Measurements from ENCODE around the gene TRDN. TPM values are rescaled to one million over a fixed set of nuclear protein-coding genes. Genes with fewer than 3 reads are reported as not detected.

TRDN gene
- total and polyA plus RNA-seq, 3 donors from 2014 or later, result 2.8 to 3.7 (median 3.2) TPM

DNA sequence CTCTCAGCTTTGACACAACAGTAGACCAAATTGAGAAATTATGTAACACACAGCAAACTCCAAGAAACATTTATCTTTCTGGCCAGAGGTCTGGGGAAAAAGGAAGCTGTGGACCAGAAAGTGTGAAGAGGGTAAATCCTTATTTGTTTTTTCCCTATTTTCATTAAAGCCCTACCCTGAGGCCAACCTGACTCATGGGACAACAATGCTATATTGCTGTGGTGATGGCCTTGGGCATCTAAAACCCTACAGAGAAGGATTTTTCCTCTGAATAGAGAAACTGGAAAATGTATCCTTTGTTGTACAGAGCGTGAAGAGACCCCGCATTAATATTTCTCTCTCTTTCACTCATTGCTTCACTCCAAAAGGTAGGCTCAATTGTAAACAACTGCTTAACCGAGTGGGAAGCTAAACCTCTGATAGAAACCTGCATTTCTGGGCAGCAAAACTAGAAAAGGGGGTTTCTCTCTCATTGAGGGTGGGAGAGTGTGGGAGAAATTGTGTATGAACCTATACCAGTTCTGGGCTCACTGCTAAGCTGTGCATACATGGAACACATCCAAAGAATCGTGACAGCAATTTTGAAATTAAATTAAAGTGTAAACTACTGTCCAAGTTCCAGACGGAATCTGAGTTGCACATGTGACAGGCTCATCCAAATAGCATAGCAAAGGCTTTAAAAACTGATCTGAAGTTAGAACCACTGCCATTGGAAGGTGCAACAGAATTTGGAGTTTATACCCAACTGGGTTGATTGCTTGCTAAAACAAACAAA is 465.2 kb downstream of the TRDN start:
- Histone ChIP-seq H3K36me3 (ENCODE audit: low read depth, missing control alignments) (no peaks in the 10 kb centered on the region), H3K4me1 (no peaks in the 10 kb centered on the region), H3K27me3 (no peaks in the 10 kb centered on the region), H3K9me3 (no peaks in the 10 kb centered on the region), H3K27ac (no peak overlapping the region), H3K4me3 (no peak overlapping the region)
- intact Hi-C loops (cut with DNase I; ENCODE audit: low total_unique reads), result no loop called here
- DNase-seq, result no peak
- WGBS, 2 donors, result 60 to 63% methylated on average over 5 of the region's 5 CpGs
- no peak for TF ChIP-seq POLR2A (IDR thresholded peaks at IDR 0.05)
- TF ChIP-seq, protein P1, sequence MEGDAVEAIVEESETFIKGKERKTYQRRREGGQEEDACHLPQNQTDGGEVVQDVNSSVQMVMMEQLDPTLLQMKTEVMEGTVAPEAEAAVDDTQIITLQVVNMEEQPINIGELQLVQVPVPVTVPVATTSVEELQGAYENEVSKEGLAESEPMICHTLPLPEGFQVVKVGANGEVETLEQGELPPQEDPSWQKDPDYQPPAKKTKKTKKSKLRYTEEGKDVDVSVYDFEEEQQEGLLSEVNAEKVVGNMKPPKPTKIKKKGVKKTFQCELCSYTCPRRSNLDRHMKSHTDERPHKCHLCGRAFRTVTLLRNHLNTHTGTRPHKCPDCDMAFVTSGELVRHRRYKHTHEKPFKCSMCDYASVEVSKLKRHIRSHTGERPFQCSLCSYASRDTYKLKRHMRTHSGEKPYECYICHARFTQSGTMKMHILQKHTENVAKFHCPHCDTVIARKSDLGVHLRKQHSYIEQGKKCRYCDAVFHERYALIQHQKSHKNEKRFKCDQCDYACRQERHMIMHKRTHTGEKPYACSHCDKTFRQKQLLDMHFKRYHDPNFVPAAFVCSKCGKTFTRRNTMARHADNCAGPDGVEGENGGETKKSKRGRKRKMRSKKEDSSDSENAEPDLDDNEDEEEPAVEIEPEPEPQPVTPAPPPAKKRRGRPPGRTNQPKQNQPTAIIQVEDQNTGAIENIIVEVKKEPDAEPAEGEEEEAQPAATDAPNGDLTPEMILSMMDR (IDR thresholded peaks at IDR 0.05), result no peak

DNA sequence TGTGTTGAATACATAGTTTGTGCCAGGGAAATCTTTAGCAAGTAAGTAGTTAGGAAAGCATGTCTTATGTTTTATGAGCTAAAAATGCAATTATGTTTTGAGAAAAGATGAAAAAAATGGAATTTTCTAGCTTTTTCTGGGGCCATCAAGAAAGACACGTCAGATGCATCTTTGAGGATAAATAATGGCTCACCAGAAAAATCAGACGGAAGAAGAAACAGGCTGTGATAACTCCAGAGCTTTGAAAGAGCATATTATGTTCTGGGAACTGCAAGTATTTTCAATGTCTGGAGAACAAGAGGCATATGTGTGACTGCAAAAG is 467.0 kb downstream of the TRDN start:
- TF ChIP-seq POLR2A (IDR thresholded peaks at IDR 0.05), result no peak
- Histone ChIP-seq H3K27ac (no peak overlapping the region), H3K36me3 (ENCODE audit: low read depth, missing control alignments) (no peaks in the 10 kb centered on the region), H3K27me3 (no peaks in the 10 kb centered on the region), H3K9me3 (no peaks in the 10 kb centered on the region), H3K4me3 (no peak overlapping the region), H3K4me1 (no peaks in the 10 kb centered on the region)
- no peak for DNase-seq
- 55 to 71% methylated on average over 2 of the region's 2 CpGs for WGBS, 2 donors
- intact Hi-C loops (cut with DNase I; ENCODE audit: low total_unique reads), result no loop called here

DNA sequence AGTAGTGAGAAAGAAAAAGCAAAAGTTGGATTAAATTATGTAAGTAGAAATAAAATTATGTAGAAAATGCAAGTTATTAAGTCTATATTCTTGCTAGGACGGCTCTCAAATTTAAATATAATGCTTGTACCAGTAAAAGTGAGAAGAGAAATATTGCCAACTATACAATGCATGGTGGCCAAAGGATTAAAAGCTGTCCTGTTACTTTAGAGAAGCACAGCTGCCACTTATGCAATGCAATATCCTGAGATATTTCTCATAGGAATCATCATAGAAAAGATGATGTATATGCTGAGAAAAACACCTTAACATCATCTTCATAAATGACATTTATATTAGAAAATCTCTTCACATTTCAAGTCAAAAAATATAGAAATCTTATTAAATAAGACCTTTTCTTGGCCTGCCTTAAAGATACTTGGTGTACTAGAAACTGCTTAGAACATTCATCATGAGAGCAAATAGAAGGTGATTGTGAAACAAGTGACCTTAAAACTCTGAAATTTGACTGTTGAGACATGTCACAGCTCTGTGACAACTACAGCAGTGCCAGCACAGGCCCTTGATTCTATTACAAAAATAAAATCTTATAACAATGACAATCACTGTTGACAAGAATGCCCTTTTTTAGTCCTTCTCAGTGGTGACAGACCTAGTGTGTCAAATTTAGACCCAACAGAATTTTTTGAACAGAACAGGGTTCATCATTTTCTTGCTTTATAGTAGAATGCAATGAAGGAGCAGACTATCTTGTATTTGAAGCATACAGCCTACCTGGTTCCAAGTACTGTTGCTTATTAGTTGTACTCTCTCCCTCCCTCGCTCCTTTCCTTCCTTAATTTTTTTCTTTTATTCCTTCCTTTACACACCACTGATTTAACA is 467.6 kb downstream of the TRDN start:
- no peak overlapping the region for H3K4me3 ChIP-seq
- no peaks in the 10 kb centered on the region for H3K27me3 ChIP-seq
- TF ChIP-seq, protein P1 (IDR thresholded peaks at IDR 0.05), result no peak
- no peak for TF ChIP-seq POLR2A (IDR thresholded peaks at IDR 0.05)
- 78 to 87% methylated on average over 2 of the region's 2 CpGs for WGBS, 2 donors
- H3K27ac ChIP-seq, result no peak overlapping the region
- H3K36me3 ChIP-seq (ENCODE audit: low read depth, missing control alignments), result no peaks in the 10 kb centered on the region
- intact Hi-C loops (cut with DNase I; ENCODE audit: low total_unique reads), result no loop called here
- no peaks in the 10 kb centered on the region for H3K9me3 ChIP-seq
- no peaks in the 10 kb centered on the region for H3K4me1 ChIP-seq
- DNase-seq, result no peak

DNA sequence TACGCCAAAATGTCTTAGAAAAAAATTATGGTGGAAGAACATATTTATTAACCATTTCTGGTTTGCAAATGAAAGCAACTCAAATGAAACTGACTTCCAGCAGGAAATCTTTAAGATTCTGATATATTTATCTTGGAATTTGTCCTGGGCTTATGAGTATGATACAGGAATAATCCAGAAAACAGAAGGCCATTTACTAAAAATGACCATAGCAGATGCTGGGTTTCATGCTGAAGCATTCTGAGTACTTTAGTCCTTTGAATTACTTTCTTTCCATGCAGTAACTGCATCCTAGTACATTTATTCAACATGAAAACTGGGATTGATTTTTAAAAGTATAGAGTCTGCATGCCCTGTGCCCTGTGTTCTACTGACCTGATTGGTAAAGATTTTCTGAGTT is 468.3 kb downstream of the TRDN start:
- H3K27me3 ChIP-seq, result no peaks in the 10 kb centered on the region
- H3K4me3 ChIP-seq, result no peak overlapping the region
- TF ChIP-seq POLR2A (IDR thresholded peaks at IDR 0.05), result no peak
- WGBS, 2 donors, result 94 to 97% methylated on average over 1 of the region's 1 CpG
- intact Hi-C loops (cut with DNase I; ENCODE audit: low total_unique reads), result no loop called here
- H3K36me3 ChIP-seq (ENCODE audit: low read depth, missing control alignments), result no peaks in the 10 kb centered on the region
- DNase-seq, result no peak
- no peaks in the 10 kb centered on the region for H3K9me3 ChIP-seq
- no peak overlapping the region for H3K27ac ChIP-seq
- no peaks in the 10 kb centered on the region for H3K4me1 ChIP-seq

Other genes starting within 250 kb of the TRDN start
- gene NKAIN2, start 166.9 kb upstream of the TRDN start, total RNA-seq, result under 1 TPM; 0.56 to 0.71 TPM
- 1.1 TPM for gene NKAIN2, start 166.9 kb upstream of the TRDN start, polyA plus RNA-seq (ENCODE audit: insufficient read depth, low read depth, low replicate concordance)

Measured in testis (tissue), 3 donors.